ENCODE measurements around the gene UBE4B.

- peak; percentile 67 to 75; a peak in 3 of 4 replicates for TF ChIP-seq CEBPB (IDR thresholded peaks at IDR 0.05)
- no peak for TF ChIP-seq EHF (CRISPR knock-in tag; IDR thresholded peaks at IDR 0.05)
- TF ChIP-seq CTCF (IDR thresholded peaks at IDR 0.05) = no peak
- no peak for TF ChIP-seq MYC (IDR thresholded peaks at IDR 0.05; ENCODE audit: borderline replicate concordance, low read length)
- TF ChIP-seq ESRRA (IDR thresholded peaks at IDR 0.05; ENCODE audit: borderline replicate concordance, low read length) = no peak
- no peak for TF ChIP-seq MAX (IDR thresholded peaks at IDR 0.05)
- no peak for TF ChIP-seq HDAC2 (IDR thresholded peaks at IDR 0.05)
- TF ChIP-seq POLR2A (IDR thresholded peaks at IDR 0.05; ENCODE audit: low read length) = no peak
- TF ChIP-seq SMC3 (IDR thresholded peaks at IDR 0.05) = no peak
Measured at GRCh38 chr1:10195570-10195969, 162.8 kb downstream of the UBE4B start.
